ENCODE results near the gene LYG2.

LYG2 gene

GRCh38 chr2:99205491-99205890 is 50.0 kb downstream of the LYG2 start:
- Histone ChIP-seq H3K79me1 (ENCODE audit: low read length) (no peaks in the 10 kb centered on the region), H3K4me1 (ENCODE audit: control insufficient read depth in 1 of 2, insufficient read depth in 2 of 2, low read length in 2 of 2) (no peaks in the 10 kb centered on the region), H2BK5ac (ENCODE audit: low read depth, low read length, poor library complexity) (no peak overlapping the region), H3K9me3 (ENCODE audit: insufficient read depth, low read depth, low read length) (peaks cover 3% of the 10 kb centered on the region), H3K4me3 (ENCODE audit: low read depth, low read length) (no peak overlapping the region), H2AK5ac (ENCODE audit: low read length) (no peak overlapping the region), H2AFZ (ENCODE audit: insufficient read depth, low read length, poor library complexity) (no peak overlapping the region), H4K12ac (ENCODE audit: low read depth, low read length) (no peak overlapping the region), H3K9ac (ENCODE audit: low read length) (no peak overlapping the region), H3K36me3 (ENCODE audit: control insufficient read depth in 1 of 2, insufficient read depth in 2 of 2, low read length in 2 of 2) (peaks cover 0 to 3% of the 10 kb centered on the region in 2 experiments), H3K27me3 (ENCODE audit: insufficient read depth, low read length) (no peaks in the 10 kb centered on the region), H3K14ac (ENCODE audit: low read length) (no peak overlapping the region), H2BK120ac (ENCODE audit: insufficient read depth, low read length, poor library complexity) (no peak overlapping the region), H4K8ac (ENCODE audit: low read depth, low read length) (no peak overlapping the region), H3K4me2 (ENCODE audit: low read length) (no peak overlapping the region), H3K18ac (ENCODE audit: low read length) (no peak overlapping the region), H3K79me2 (ENCODE audit: control insufficient read depth, insufficient read depth, low read length, poor library complexity) (no peaks in the 10 kb centered on the region), H2BK12ac (ENCODE audit: low read length) (no peak overlapping the region), H3K27ac (ENCODE audit: low read depth, low read length) (no peak overlapping the region), H4K91ac (ENCODE audit: low read depth, low read length) (no peak overlapping the region), H3K23ac (ENCODE audit: low read length) (no peak overlapping the region), H3K4ac (ENCODE audit: low read depth, low read length) (no peak overlapping the region)
- WGBS (ENCODE audit: extremely low coverage, insufficient coverage, insufficient read length) = no CpG with 5 or more reads among the region's 5 CpGs
- DNase-seq = peak; percentile 26 to 52

- no peak overlapping the region for H2BK120ac ChIP-seq (ENCODE audit: insufficient read depth, low read length, poor library complexity)
- no peak overlapping the region for H3K9ac ChIP-seq (ENCODE audit: low read length)
- H2BK12ac ChIP-seq (ENCODE audit: low read length) = no peak overlapping the region
- H2BK5ac ChIP-seq (ENCODE audit: low read depth, low read length, poor library complexity) = no peak overlapping the region
- H3K27me3 ChIP-seq (ENCODE audit: insufficient read depth, low read length) = no peaks in the 10 kb centered on the region
- no peak overlapping the region for H3K4me2 ChIP-seq (ENCODE audit: low read length)
- no peak overlapping the region for H3K4ac ChIP-seq (ENCODE audit: low read depth, low read length)
- peaks cover 5% of the 10 kb centered on the region for H3K79me1 ChIP-seq (ENCODE audit: low read length)
- H4K91ac ChIP-seq (ENCODE audit: low read depth, low read length) = no peak overlapping the region
- H2AK5ac ChIP-seq (ENCODE audit: low read length) = no peak overlapping the region
- H4K12ac ChIP-seq (ENCODE audit: low read depth, low read length) = no peak overlapping the region
- peaks cover 3% of the 10 kb centered on the region for H3K9me3 ChIP-seq (ENCODE audit: insufficient read depth, low read depth, low read length)
- H3K18ac ChIP-seq (ENCODE audit: low read length) = no peak overlapping the region
- H3K4me3 ChIP-seq (ENCODE audit: low read depth, low read length) = no peak overlapping the region
- H2AFZ ChIP-seq (ENCODE audit: insufficient read depth, low read length, poor library complexity) = no peak overlapping the region
- H3K23ac ChIP-seq (ENCODE audit: low read length) = peak overlapping the region; percentile 4
- H4K8ac ChIP-seq (ENCODE audit: low read depth, low read length) = no peak overlapping the region
- H3K14ac ChIP-seq (ENCODE audit: low read length) = no peak overlapping the region
- no peaks in the 10 kb centered on the region for H3K79me2 ChIP-seq (ENCODE audit: control insufficient read depth, insufficient read depth, low read length, poor library complexity)
- H3K36me3 ChIP-seq (ENCODE audit: control insufficient read depth in 1 of 2, insufficient read depth in 2 of 2, low read length in 2 of 2) = peaks cover 0 to 3% of the 10 kb centered on the region in 2 experiments
- DNase-seq = no peak
- H3K4me1 ChIP-seq (ENCODE audit: control insufficient read depth in 1 of 2, insufficient read depth in 2 of 2, low read length in 2 of 2) = peaks cover 10 to 12% of the 10 kb centered on the region in 2 experiments
- no peak overlapping the region for H3K27ac ChIP-seq (ENCODE audit: low read depth, low read length)
- WGBS (ENCODE audit: extremely low coverage, insufficient coverage, insufficient read length) = no CpG with 5 or more reads among the region's 4 CpGs
Observed at GRCh38 chr2:99201959-99202678, 53.3 kb downstream of the LYG2 start.

GRCh38 chr2:99200076-99200800 is 55.2 kb downstream of the LYG2 start:
- H2BK12ac ChIP-seq (ENCODE audit: low read length) = no peak overlapping the region
- no peak overlapping the region for H3K14ac ChIP-seq (ENCODE audit: low read length)
- DNase-seq = no peak
- H3K23ac ChIP-seq (ENCODE audit: low read length) = no peak overlapping the region
- no peak overlapping the region for H3K4me3 ChIP-seq (ENCODE audit: low read depth, low read length)
- H3K27ac ChIP-seq (ENCODE audit: low read depth, low read length) = no peak overlapping the region
- H3K9me3 ChIP-seq (ENCODE audit: insufficient read depth, low read depth, low read length) = no peaks in the 10 kb centered on the region
- H3K9ac ChIP-seq (ENCODE audit: low read length) = no peak overlapping the region
- H3K36me3 ChIP-seq (ENCODE audit: control insufficient read depth in 1 of 2, insufficient read depth in 2 of 2, low read length in 2 of 2) = peaks cover 9% of the 10 kb centered on the region in 2 experiments
- H2AFZ ChIP-seq (ENCODE audit: insufficient read depth, low read length, poor library complexity) = no peak overlapping the region
- peaks cover 5% of the 10 kb centered on the region for H3K79me1 ChIP-seq (ENCODE audit: low read length)
- no peaks in the 10 kb centered on the region for H3K27me3 ChIP-seq (ENCODE audit: insufficient read depth, low read length)
- no peak overlapping the region for H4K8ac ChIP-seq (ENCODE audit: low read depth, low read length)
- H2BK5ac ChIP-seq (ENCODE audit: low read depth, low read length, poor library complexity) = no peak overlapping the region
- no peak overlapping the region for H2AK5ac ChIP-seq (ENCODE audit: low read length)
- no peak overlapping the region for H4K12ac ChIP-seq (ENCODE audit: low read depth, low read length)
- H3K4ac ChIP-seq (ENCODE audit: low read depth, low read length) = no peak overlapping the region
- no peak overlapping the region for H3K4me2 ChIP-seq (ENCODE audit: low read length)
- no peaks in the 10 kb centered on the region for H3K79me2 ChIP-seq (ENCODE audit: control insufficient read depth, insufficient read depth, low read length, poor library complexity)
- WGBS (ENCODE audit: extremely low coverage, insufficient coverage, insufficient read length) = no CpG with 5 or more reads among the region's 7 CpGs
- H3K4me1 ChIP-seq (ENCODE audit: control insufficient read depth in 1 of 2, insufficient read depth in 2 of 2, low read length in 2 of 2) = peaks cover 10 to 12% of the 10 kb centered on the region in 2 experiments
- no peak overlapping the region for H4K91ac ChIP-seq (ENCODE audit: low read depth, low read length)
- H2BK120ac ChIP-seq (ENCODE audit: insufficient read depth, low read length, poor library complexity) = no peak overlapping the region
- H3K18ac ChIP-seq (ENCODE audit: low read length) = no peak overlapping the region

- no CpG with 5 or more reads among the region's 6 CpGs for WGBS (ENCODE audit: extremely low coverage, insufficient coverage, insufficient read length)
- Histone ChIP-seq H4K91ac (ENCODE audit: low read depth, low read length) (no peak overlapping the region), H3K79me2 (ENCODE audit: control insufficient read depth, insufficient read depth, low read length, poor library complexity) (no peaks in the 10 kb centered on the region), H2BK120ac (ENCODE audit: insufficient read depth, low read length, poor library complexity) (no peak overlapping the region), H3K27ac (ENCODE audit: low read depth, low read length) (peak overlapping the region; percentile 72), H2BK12ac (ENCODE audit: low read length) (no peak overlapping the region), H3K9me3 (ENCODE audit: insufficient read depth, low read depth, low read length) (no peaks in the 10 kb centered on the region), H4K12ac (ENCODE audit: low read depth, low read length) (no peak overlapping the region), H3K18ac (ENCODE audit: low read length) (no peak overlapping the region), H2AFZ (ENCODE audit: insufficient read depth, low read length, poor library complexity) (no peak overlapping the region), H3K4me1 (ENCODE audit: control insufficient read depth in 1 of 2, insufficient read depth in 2 of 2, low read length in 2 of 2) (peaks cover 10 to 12% of the 10 kb centered on the region in 2 experiments), H3K27me3 (ENCODE audit: insufficient read depth, low read length) (no peaks in the 10 kb centered on the region), H3K23ac (ENCODE audit: low read length) (no peak overlapping the region), H3K9ac (ENCODE audit: low read length) (no peak overlapping the region), H3K79me1 (ENCODE audit: low read length) (peaks cover 5% of the 10 kb centered on the region), H3K14ac (ENCODE audit: low read length) (no peak overlapping the region), H3K4me3 (ENCODE audit: low read depth, low read length) (no peak overlapping the region), H3K4me2 (ENCODE audit: low read length) (peak overlapping the region; percentile 53), H3K4ac (ENCODE audit: low read depth, low read length) (no peak overlapping the region), H2BK5ac (ENCODE audit: low read depth, low read length, poor library complexity) (no peak overlapping the region), H2AK5ac (ENCODE audit: low read length) (no peak overlapping the region), H4K8ac (ENCODE audit: low read depth, low read length) (no peak overlapping the region), H3K36me3 (ENCODE audit: control insufficient read depth in 1 of 2, insufficient read depth in 2 of 2, low read length in 2 of 2) (peaks cover 9 to 13% of the 10 kb centered on the region in 2 experiments)
- peak in 1 of 2 donors; percentile 23 for DNase-seq
Observed at GRCh38 chr2:99198103-99198841, 57.2 kb downstream of the LYG2 start.

Measured in trophoblast cell (in vitro differentiated cells and primary cell).